ENCODE results near the gene OR2A25. TPM values are rescaled to one million over a fixed set of nuclear protein-coding genes. Genes with fewer than 3 reads are reported as not detected.

The OR2A25 gene
- total RNA-seq, 1 experiment from 2014 or later = 0.13 TPM

DNA sequence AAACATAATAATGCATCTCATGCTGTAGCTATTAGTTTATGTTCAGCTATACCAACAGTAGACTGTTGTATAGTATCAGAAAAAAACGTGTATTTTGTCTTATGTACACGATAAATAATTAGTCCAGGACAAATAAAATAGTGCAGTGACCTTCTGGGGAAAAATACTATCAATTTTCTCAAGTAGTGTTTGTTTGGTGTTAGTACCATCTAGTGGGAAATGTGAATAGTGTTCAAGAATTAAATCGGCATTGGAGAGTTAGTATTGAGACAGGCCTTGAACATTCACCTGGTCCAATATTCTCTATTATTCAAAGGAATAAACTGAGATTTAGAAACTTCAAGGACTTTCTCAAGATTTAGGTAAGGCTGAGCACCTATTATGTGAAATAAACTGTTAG is 42.5 kb upstream of the OR2A25 start:
- no peak overlapping the region for H2BK20ac ChIP-seq (ENCODE audit: low read depth, low read length, poor library complexity, severe bottlenecking)
- H3K9ac ChIP-seq (ENCODE audit: extremely low read depth, insufficient read length, low read length) = no peak overlapping the region
- no peak overlapping the region for H2AFZ ChIP-seq (ENCODE audit: low read length)
- Mint-ChIP-seq H3K4me1 (peaks cover 4 to 5% of the 10 kb centered on the region in 2 experiments; a peak in 3 of 4 replicates), H3K9me3 (no peaks in the 10 kb centered on the region), H3K4me3 (no peak overlapping the region), H3K27me3 (ENCODE audit: low read depth) (no peaks in the 10 kb centered on the region), H3K27ac (no peak overlapping the region), H3K36me3 (ENCODE audit: insufficient read depth in 1 of 3, low read depth in 3 of 3) (no peaks in the 10 kb centered on the region)
- no peaks in the 10 kb centered on the region for H3K27me3 ChIP-seq (ENCODE audit: insufficient read depth, low read length)
- no peak overlapping the region for H2BK12ac ChIP-seq (ENCODE audit: insufficient read length, low read depth, low read length)
- H3K4me1 ChIP-seq (ENCODE audit: insufficient read depth, low read length) = no peaks in the 10 kb centered on the region
- TF ChIP-seq, protein P1, sequence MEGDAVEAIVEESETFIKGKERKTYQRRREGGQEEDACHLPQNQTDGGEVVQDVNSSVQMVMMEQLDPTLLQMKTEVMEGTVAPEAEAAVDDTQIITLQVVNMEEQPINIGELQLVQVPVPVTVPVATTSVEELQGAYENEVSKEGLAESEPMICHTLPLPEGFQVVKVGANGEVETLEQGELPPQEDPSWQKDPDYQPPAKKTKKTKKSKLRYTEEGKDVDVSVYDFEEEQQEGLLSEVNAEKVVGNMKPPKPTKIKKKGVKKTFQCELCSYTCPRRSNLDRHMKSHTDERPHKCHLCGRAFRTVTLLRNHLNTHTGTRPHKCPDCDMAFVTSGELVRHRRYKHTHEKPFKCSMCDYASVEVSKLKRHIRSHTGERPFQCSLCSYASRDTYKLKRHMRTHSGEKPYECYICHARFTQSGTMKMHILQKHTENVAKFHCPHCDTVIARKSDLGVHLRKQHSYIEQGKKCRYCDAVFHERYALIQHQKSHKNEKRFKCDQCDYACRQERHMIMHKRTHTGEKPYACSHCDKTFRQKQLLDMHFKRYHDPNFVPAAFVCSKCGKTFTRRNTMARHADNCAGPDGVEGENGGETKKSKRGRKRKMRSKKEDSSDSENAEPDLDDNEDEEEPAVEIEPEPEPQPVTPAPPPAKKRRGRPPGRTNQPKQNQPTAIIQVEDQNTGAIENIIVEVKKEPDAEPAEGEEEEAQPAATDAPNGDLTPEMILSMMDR (conservative IDR thresholded peaks at IDR 0.05) = peak; percentile 61
- WGBS (ENCODE audit: extremely low coverage, insufficient read length, low lambda C conversion rate) = no CpG with 5 or more reads among the region's 3 CpGs
- H3K14ac ChIP-seq (ENCODE audit: insufficient read depth, low read length) = no peak overlapping the region
- no peak overlapping the region for H4K5ac ChIP-seq (ENCODE audit: insufficient read length, low read depth, low read length)
- no peaks in the 10 kb centered on the region for H3K9me3 ChIP-seq (ENCODE audit: control insufficient read depth, low read depth, low read length)
- H2BK120ac ChIP-seq (ENCODE audit: low read depth, low read length, poor library complexity, severe bottlenecking) = no peak overlapping the region
- no peak for DNase-seq
- no peak overlapping the region for H3K4me2 ChIP-seq (ENCODE audit: insufficient read depth, insufficient read length, low read length)
- H2AK5ac ChIP-seq (ENCODE audit: insufficient read length, low read length) = no peak overlapping the region
- H4K91ac ChIP-seq (ENCODE audit: insufficient read length, low read depth, low read length) = no peak overlapping the region
- no peaks in the 10 kb centered on the region for H3K79me2 ChIP-seq (ENCODE audit: insufficient read depth, low read length)
- H2BK15ac ChIP-seq (ENCODE audit: low read depth, low read length) = no peak overlapping the region
- H4K8ac ChIP-seq (replicated peaks; ENCODE audit: insufficient read length, low read depth, low read length) = no peak overlapping the region
- no peak overlapping the region for H3K56ac ChIP-seq (ENCODE audit: insufficient read length, low read depth, low read length)
- H3K27ac ChIP-seq (ENCODE audit: insufficient read length, low read depth, low read length) = no peak overlapping the region
- no peak overlapping the region for H3K4ac ChIP-seq (ENCODE audit: low read depth, low read length)
- no peaks in the 10 kb centered on the region for H3K79me1 ChIP-seq (ENCODE audit: insufficient read depth, low read depth, low read length, poor library complexity, severe bottlenecking)
- H4K20me1 ChIP-seq (ENCODE audit: control insufficient read depth, insufficient read depth, insufficient read length) = no peaks in the 10 kb centered on the region
- H3K18ac ChIP-seq (ENCODE audit: insufficient read length, low read depth, low read length) = no peak overlapping the region
- no peaks in the 10 kb centered on the region for H3K23me2 ChIP-seq (ENCODE audit: insufficient read length, low read depth, low read length, poor library complexity, severe bottlenecking)
- no peak overlapping the region for H3K23ac ChIP-seq (ENCODE audit: insufficient read length, low read depth, low read length)
- H3T11ph ChIP-seq (ENCODE audit: low read length) = no peak overlapping the region
- no peak overlapping the region for H2BK5ac ChIP-seq (ENCODE audit: insufficient read length, low read length)
